HG02938 (cell line): ENCODE results near the gene SVIL.
"Not testable (repeated sequence)": the region's sequence is repeated elsewhere in the genome, so short reads cannot be mapped to it uniquely, and the experiment has no call there.

Source experiments
- ATAC-seq: cut with Tn5 transposase; IDR thresholded peaks from one replicate; pipeline ENCODE4 v1.9.1; 2021; ENCODE audit warnings: mild to moderate bottlenecking, moderate library complexity; ENCODE audit not compliant: unreplicated experiment

Gene SVIL

DNA sequence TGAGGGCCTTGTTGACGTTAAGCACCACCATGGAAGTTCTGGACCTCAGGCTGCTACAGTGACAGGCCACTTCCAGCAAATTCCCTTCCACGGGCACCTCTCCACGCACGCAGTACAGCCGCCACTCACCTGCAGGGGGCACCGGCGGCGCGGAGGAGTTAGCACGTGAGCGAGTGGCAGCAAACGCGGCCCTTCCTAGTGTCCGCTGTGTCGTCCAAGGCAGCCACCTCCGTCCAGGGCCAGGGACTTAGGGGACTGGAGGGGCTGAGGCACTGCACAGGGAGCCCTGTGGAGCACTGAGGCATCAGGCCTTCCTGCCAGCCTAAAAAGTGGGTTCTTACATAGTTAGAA lies 164.4 kb downstream of the SVIL start:
- ATAC-seq: no peak

DNA sequence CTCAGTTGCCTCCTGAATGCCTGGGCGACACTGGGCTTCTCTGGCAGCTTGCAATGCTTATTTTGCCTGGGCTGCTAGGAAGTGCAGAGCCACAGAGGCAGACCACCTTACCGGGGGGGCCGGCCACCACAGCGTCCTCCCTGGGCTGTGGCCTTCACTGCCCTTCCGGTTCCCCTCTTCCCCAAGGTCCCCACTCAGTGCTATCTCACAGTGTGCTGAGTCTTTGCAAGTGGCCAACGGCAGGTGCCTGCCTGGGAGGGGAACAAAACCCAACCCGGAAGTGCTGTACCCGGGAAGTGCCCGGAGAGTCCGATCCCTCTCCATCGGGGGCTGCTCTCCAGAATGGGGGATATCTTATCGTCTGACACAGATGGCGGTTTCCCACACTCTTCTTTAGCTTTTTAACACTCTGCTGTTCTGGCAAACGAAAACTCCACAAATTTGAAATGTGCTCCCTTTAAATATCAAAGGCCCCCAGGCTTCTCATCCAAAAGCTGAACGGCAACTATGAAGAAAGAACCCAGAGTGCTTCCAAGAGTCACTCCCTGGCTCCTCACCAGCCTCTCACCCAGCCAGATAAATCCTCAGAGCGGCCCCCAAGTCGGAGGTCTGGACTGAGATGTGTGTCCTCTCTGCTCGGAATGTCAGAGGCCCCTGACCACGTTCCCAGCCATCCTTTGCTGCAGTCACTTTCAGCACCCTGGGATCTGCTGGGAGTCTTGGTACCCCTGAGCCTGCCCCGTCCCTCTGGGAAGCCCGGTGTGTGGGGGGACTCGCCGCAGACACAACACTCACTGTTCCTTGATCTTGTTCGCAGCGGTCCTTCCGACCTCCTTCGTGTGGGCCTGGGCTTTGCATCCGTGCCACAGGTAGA lies 165.1 kb downstream of the SVIL start:
- ATAC-seq: no peak

DNA sequence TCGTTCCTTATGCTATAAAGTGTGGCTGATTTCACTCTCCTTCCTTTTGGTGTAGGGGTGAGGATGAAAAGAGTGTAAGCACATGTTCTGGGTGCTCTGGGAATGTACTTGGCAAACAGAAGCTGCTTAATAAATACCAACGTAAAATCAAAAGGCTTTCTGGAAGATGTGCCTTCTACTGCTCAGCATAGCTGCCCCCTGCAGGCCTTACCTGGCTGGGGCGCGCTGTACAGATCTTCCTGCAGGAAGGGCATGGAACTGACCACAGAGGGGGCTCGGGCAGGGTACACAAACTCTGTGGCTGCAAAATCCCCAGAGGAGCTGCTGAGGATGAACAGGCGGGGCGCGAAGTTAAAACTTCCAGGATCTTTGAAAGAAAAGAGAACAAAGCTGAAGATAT lies 169.4 kb downstream of the SVIL start:
- no peak for ATAC-seq

DNA sequence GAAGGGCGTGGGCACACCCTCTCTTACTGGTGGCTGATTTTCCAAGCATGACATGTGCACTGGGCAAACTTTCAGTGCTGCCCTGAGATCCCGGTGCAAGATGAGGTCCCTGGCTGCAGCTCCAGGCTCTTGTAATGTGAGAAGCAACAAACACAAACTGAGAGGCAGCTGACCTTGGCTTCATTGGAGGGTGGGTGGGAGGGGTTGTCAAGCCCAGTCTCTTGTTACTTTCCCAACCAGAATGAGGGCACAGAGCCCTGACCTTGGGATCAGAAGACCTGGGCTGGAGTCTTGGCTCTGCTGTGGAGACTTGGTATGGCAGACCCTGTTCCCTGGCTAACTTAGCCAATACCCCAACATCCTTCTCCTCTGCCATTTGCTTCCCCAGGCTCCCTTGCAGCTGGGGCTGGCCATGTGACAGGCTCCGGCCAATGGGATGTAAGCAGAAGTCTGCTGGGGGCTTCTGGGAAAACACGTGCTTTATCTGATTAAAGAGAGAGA lies 170.1 kb downstream of the SVIL start:
- ATAC-seq: not testable (repeated sequence)

DNA sequence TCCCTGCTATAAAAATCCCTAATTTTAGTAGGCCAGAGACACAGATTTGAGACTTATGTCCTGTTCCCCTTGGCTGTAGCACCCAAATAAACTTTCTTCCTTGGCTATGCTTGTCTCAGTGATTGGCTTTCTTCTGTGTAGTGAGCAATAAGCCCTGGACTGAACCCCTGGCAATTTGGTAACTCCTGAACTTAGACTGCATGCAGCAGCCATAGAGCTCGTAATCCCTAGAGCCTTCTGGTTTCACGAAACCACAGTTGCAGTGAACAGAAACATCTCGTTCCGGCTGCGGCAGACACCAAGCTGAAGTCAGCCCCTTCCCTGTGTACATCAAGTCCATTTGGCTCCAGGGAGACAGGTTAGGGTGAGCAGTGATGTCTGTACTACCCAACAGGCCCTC lies 173.7 kb downstream of the SVIL start:
- ATAC-seq: no peak

DNA sequence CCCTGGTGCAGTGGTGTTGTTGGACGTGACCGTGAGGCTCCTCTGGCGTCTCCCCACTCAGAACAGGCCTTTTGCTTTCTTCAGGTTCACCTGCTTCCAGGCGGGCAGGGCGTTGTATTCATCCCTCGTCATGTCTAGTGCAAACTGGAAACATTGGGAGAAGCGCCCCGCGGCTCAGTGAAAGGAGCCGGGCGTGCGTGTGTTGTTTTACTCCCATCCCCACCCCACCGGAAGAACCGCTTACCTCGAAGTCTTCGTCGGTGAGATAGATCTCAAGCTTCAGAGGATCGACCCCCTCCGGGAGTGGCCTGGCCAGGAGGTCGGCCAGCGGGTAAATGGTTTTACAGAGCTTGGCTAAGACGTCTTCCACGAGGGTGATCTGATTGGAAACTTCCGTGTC lies 176.6 kb downstream of the SVIL start:
- ATAC-seq: not testable (repeated sequence)

DNA sequence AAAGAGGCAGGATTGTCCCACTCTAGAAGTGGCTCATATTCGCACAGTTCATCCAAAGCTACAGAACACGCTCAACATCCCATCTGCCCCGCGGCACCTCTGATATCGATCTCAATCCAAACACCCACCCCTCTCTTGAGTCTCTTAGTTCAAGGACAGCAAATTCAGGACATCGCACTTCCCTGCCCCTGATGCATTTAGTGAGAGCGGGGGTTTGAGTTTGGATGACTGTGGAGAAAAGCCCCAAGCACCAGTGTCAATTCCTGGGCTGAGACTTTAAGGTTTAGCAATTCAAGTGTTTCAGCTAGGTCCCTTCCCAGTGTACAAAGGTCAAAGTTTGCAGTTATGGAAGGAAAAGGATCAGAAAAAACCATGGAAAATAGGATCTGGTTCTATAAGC lies 179.7 kb downstream of the SVIL start:
- ATAC-seq: no peak

DNA sequence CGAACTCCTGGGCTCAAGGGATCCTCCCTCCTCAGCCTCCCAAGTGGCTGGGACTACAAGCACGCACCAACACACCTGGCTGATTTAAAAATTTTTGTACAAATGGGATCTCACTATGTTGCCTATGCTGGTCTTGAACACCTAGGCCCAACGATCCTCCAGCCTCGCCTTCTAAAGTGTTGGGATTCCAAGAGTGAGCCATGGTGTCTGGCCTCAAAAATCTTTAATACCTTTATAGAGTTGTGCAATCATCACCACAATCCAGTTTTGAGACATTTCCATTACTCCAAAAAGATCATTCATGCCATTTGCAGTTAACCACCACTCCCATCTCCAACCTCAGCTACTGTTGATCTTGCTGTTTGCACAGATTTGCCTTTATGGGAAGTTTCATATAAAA lies 180.5 kb downstream of the SVIL start:
- no peak for ATAC-seq

DNA sequence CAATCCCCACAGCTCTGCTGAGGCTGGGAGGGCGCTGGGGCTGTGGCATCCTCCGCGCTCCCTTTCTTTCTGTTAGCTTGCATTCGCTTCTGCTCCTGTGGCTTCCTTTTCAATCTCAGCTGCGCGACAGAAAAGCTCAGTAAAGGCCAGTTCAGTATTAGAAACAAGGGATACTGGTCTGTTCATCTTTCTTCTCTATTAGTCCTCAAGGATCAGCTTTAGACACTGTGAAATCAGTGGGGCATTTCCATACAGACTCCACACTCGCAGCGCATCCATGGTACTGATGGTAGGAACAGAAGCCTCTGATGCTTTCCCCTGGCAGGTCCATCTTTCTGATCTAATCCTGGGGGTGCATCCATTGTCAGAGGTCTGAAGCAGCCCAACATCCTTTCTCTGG lies 182.2 kb downstream of the SVIL start:
- no peak for ATAC-seq

DNA sequence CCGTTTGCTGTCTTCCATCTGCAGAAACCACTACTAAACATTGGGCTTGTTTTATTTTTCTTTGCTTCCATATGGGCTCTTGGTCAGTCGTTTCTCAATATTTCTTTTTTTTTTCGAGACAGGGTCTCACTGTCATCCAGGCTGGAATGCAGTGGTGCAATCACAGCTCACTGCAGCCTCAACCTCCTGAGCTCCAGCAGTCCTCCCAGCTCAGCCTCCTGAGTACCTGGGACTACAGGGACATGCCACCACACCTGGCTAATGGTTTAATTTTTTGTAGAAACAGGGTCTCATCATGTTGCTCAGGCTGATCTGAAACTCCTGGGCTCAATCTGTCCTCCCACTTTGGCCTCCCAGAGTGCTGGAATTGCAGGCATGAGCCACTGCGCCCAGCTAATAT lies 182.8 kb downstream of the SVIL start:
- no peak for ATAC-seq

DNA sequence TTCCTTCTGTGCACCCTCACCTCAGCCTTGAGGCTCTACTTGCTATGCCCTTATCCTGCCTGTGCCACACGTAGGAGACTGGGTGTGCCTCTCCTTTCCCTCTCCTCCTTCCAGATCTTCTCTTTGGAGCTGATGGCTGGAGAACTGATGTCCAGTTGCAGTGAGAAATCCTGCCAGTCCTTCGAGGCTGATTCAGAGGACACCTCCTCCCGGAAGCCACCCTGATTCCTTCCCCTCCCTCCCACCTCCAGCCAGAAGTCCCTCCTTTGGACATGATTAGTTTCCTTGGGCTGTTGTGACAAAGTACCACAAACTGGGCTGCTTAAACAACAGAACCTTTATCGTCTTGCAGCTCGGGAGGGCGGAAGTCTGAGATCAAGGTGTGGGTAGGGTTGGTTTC lies 184.4 kb downstream of the SVIL start:
- ATAC-seq: no peak

DNA sequence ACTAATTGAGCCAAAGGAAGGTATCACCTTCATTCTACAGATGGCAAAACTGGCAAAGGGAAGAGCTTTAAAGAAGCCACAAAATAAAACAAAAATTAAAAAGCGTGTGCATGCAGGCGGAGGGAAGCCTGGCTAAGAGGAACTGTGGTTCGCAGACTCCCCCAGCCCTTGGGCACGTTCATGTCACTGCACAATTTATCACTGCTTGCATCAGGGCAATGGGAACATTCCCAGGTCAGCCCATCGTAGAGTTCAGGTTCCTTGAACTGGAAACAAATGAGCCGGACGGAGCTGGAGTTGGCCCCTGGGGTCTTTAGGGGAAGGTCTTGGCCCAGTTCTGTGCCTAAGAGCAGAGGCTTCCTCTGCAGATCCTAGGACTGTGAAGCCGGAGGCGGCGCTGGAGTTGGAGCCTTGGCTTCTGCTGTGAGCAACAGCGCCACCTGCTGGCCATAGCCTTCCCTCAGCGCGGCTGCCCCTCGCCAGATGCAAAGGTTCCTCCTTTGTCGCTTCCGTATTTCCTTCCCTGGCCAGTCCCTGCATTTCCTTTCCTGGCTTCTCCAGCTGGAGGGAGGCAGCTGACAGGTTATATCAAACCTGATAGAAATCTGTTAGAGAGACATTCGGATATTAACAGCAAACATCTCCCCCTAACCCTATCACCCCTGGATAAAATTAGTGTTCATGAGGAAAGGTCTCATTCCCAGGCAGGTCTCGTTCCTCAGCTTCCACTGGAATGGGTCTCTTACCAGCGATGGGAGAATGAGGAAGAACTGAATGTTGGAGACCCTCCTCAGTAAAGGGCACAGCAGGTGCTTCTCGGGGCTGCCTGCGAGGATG lies 185.8 kb downstream of the SVIL start:
- peak; percentile 67 for ATAC-seq

DNA sequence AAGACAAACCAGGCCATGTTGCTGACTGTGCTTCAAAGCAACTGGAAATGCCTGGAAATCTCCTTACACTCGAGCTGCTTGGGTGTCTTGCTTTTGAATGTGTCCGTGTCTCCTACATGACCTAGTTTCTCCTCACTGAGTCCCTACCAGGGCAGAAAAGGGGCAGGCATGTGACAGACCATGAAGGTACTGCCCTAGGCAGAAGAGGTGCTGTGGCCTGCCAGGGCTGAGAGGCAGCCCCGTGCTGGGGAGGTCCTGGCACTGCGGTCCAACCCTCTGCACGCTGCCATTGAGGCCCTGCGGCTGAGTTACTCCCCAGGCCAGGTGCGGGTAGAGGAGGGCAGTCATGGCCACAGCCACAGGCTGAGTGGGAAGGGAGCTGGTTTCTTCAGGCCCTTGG lies 186.6 kb downstream of the SVIL start:
- ATAC-seq: no peak

DNA sequence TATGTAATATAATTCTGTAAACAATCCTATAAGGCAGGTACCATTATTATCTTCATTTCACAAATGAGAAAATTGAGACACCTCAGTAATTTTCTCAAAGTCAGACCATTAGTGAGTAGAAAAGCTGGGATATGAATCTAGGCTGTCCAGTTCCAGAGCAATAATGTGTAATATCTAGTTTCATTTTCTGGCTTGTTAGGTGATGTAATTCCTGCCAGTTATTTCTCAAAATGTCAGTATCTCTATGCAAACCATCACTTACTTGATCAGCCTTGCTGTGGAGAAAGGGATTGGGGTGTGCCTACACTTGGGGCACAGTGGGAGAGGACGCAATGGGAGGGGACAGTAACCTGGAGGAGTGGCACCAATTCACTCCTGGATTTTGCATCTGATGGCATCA lies 188.4 kb downstream of the SVIL start:
- no peak for ATAC-seq

DNA sequence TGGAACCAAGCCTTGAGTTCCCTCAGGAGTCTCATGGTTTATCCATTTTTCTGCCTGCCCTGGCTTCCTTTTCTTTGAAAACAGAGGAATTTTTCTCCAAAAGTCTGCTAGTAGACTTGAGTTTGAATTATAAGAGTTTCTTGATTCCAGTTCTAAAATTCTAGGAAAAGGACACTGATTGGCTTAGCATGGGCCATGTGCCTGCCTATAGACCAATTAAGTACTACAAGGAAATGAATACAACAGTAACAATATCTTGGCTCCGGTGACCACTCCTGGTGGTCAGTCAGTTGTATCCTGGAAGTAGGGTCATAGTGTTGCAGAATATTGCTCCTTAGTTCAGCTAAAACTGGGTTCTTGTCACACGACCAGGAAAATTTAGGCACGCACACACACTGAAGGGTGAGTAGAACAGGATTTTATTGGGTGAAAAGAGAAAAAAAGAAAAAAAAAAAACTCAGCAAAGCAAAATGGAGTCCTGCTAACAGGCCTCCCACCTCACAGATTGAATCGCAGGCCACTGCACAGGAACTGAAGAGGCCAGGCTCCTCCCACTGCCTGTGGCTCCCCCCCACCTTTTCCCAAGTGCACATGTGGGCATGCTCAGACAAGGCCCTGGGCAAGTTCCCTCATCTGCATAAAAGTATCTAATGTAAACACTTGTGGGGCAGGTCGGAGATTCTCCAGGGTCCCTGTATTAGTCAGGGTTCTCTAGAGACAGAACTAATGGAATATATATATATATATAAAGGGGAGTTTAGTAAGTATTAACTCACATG lies 190.8 kb downstream of the SVIL start:
- ATAC-seq: no peak

DNA sequence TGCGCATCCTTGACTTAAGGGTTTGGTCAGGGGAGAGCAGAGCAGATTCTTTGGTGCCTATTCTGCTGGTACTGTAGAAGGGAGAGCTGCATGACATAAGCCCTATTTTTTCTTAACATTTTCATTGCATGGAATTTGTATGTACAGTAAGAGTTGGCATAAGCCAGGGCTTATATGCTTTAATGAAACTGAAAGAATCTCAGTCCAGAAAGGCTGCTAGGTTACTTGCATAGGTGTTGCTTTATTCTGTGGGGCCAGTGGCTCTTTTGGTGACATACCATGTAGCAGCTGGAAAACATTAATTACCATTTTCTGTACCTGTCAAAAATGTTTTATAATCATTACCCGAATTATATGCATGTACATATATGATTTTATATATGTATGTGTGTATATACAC lies 193.8 kb downstream of the SVIL start:
- no peak for ATAC-seq

DNA sequence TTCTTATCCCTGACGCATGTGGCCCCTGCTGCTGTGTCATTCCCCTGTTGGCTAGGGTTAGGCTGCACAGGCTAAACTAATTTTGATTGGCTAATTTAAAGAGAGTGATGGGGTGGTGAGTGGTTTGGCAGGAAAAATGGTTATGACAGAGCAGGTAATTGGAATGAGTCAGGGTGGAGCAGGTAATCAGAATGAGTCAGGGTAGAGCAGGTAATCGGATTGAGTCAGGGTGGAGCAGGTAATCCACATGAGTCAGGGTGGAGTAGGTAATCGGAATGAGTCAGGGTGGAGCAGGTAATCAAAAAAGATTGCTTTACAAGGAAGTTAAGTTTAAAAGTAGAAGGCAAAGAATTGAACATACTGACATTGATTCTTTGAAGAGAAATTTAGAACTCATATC lies 195.8 kb downstream of the SVIL start:
- ATAC-seq: not testable (repeated sequence)

DNA sequence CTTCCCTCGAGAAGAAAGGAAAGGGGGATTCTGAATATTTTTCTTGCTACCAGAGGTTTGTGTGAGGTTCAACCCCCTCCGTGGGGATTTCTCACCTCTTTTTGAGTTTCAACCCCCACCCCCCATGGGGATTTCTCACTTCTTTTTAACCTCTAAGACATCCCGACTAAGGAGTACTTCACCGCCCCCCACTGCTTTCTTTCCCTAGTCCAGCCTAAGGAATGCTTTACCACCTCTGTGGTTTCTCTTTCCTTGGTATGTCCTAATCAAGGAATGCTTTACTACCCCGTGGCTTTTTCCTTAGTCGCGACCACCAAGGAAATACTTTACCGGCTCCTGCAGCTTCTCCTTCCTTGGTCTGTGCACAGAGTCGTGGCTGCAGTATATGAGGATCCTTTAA lies 196.5 kb downstream of the SVIL start:
- no peak for ATAC-seq

DNA sequence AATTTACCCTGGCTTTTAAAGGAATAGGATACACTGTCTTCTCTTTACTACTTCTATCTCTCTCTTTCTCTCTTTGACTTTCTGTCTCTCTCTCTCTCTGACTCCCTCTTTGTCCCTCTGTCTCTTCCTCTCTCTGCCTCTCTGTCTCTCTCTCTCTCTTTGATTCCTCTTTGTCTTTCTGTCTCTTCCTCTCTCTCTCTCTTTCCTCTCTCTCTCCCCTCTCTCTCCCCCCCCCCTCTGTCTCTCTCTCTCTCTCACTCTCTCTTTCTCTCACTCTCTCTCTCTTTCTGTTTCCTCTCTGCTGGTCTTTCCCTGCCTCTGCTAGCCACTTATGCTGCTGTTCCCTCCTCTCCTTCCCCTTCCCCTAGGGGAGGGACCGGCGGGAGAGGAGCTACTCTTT lies 196.9 kb downstream of the SVIL start:
- ATAC-seq: no peak

DNA sequence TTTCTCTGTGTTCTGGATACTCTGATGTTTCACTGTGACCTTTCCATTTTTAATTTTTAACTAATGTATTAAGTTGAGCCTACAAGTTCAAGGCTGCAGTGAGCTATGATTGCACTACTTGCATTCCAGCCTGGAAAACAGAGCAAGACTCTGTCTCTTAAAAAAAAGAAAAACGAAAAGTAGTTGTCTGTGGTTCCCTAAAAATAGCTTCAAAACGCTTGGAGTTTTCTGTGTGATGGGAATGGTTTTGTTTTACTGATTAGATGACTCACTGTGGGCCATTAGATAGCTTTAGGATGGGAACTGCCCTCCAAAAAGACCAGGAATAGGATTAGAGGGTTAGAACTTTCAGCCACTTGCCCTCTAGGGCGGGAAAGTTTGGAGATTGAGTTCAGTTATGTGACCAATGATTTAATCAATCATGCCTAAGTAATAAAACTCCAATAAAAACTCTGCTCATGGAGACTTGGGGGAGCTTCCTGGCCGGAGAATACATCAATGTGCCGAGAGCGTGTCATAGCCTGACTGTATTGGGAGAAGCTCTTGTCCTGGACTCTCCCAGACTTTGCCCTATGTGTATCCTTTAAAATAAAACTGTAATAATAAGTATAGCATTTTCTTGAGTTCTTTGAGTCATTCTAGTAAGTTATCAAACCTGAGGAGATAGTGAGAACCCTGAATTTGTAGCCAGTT lies 198.8 kb downstream of the SVIL start:
- ATAC-seq: no peak

DNA sequence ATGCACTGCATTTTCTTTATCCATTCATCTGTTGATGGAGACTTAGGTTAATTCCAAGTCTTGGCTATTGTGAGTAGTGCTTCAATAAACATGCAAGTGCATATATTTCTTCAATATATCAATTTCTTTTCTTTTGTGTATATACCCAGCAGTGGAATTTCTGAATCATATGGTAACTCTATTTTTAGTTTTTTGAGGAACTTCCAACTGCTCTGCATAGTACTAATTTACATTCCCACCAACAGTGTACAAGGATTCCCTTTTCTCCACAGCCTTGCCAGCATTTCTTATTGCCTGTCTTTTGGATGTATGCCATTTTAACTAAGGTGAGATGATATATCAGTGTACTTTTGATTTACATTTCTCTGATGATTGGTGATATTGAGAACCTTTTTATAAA lies 200.7 kb downstream of the SVIL start:
- no peak for ATAC-seq
